Mucosa of descending colon (tissue), 3 donors: ENCODE data around the gene MYL7. TPM values are rescaled to one million over a fixed set of nuclear protein-coding genes. Genes with fewer than 3 reads are reported as not detected.

Source experiments
- ATAC-seq: fragments of 200-7000 bp; cut with Tn5 transposase; one replicate; pipeline ENCODE4 v1.9.1; 2020; ENCODE audit warnings: mild to moderate bottlenecking, moderate library complexity
- DNase-seq, 3 donors: peaks; one replicate each; pipeline ENCODE4 v3.0.0-alpha.2; 2020
- H3K36me3 ChIP-seq: fragments of 200-600 bp; one replicate; pipeline ENCODE4 v1.8.0; 2021; ENCODE audit warnings: low read depth, mild to moderate bottlenecking
- H3K4me1 ChIP-seq: fragments of 200-600 bp; one replicate; pipeline ENCODE4 v1.8.0; 2021; ENCODE audit warnings: low read depth, mild to moderate bottlenecking
- H3K4me3 ChIP-seq: fragments of 200-600 bp; one replicate; pipeline ENCODE4 v1.8.0; 2021; ENCODE audit warnings: mild to moderate bottlenecking
- H3K9me3 ChIP-seq: fragments of 200-600 bp; one replicate; pipeline ENCODE4 v1.8.0; 2021; ENCODE audit warnings: mild to moderate bottlenecking
- CTCF ChIP-seq: fragments of 200-600 bp; IDR thresholded peaks from one replicate; pipeline ENCODE4 v1.8.0; 2022; ENCODE audit warnings: antibody characterized with exemption, mild to moderate bottlenecking
- intact Hi-C, 2 donors: fragments of 100-400 bp; cut with DNase I in 1 of 2; cut with micrococcal nuclease in 1 of 2; formaldehyde crosslinking; loops; one replicate each; pipeline versions ENCODE4 v1.11.0 to v1.11.1; 2022; cut with DNase I, micrococcal nuclease
- total RNA-seq, 3 donors: library from RNA; stranded (reverse); fragmentation: NEBNext Ultra II Directional in 2 of 3; extraction: Animal tissue kit (Norgen Biotek cat#: 25700) in 2 of 3; gene quantifications; one replicate each; pipeline versions ENCODE4 v1.2.1 to v1.2.4, GENCODE V29; 2021 to 2023
- donor health status: DM: no; HTN: no; CAD: no; lungs with moderate emphysema.
- donor health status: DM: no; HTN: no; CAD: no.
- donor health status: DM: no; HTN: yes; CAD: no.

Gene MYL7
- total RNA-seq, 3 donors from 2014 or later = 2.0 TPM; not detected in 2

GRCh38 chr7:44096326-44096881 lies 44.7 kb downstream of the MYL7 start:
- intact Hi-C loops = no loop called here
- no peak for TF ChIP-seq CTCF
- H3K9me3 ChIP-seq = no peaks in the 10 kb centered on the region
- no peaks in the 10 kb centered on the region for H3K36me3 ChIP-seq
- DNase-seq (peak in 1 of 3 donors; percentile 14), ATAC-seq (no peak)
- no peaks in the 10 kb centered on the region for H3K4me1 ChIP-seq
- no peak overlapping the region for H3K4me3 ChIP-seq

- TF ChIP-seq CTCF = no peak
- H3K4me3 ChIP-seq = no peak overlapping the region
- H3K9me3 ChIP-seq = no peaks in the 10 kb centered on the region
- intact Hi-C loops = no loop called here
- H3K36me3 ChIP-seq = no peaks in the 10 kb centered on the region
- ATAC-seq (no peak), DNase-seq (peak in 1 of 3 donors; percentile 10)
- no peaks in the 10 kb centered on the region for H3K4me1 ChIP-seq
Observed at GRCh38 chr7:44095781-44096180, 45.4 kb downstream of the MYL7 start.

GRCh38 chr7:44094883-44095592 lies 46.1 kb downstream of the MYL7 start:
- Histone ChIP-seq H3K36me3 (no peaks in the 10 kb centered on the region), H3K4me1 (no peaks in the 10 kb centered on the region), H3K9me3 (no peaks in the 10 kb centered on the region), H3K4me3 (no peak overlapping the region)
- no peak for DNase-seq
- ATAC-seq = no peak
- intact Hi-C loops = no loop called here
- no peak for TF ChIP-seq CTCF

- Histone ChIP-seq H3K4me3 (no peak overlapping the region), H3K4me1 (no peaks in the 10 kb centered on the region), H3K9me3 (no peaks in the 10 kb centered on the region), H3K36me3 (no peaks in the 10 kb centered on the region)
- ATAC-seq = no peak
- intact Hi-C loops = no loop called here
- no peak for TF ChIP-seq CTCF
- no peak for DNase-seq
Observed at GRCh38 chr7:44094365-44094764, 46.8 kb downstream of the MYL7 start.

GRCh38 chr7:44093102-44093641 lies 48.0 kb downstream of the MYL7 start:
- ATAC-seq (no peak), DNase-seq (no peak)
- intact Hi-C loops = no loop called here

More at GRCh38 chr7:44093102-44093641, 48.0 kb downstream of the MYL7 start:
- no peak for TF ChIP-seq CTCF
- Histone ChIP-seq H3K4me1 (no peaks in the 10 kb centered on the region), H3K36me3 (no peaks in the 10 kb centered on the region), H3K4me3 (no peak overlapping the region), H3K9me3 (no peaks in the 10 kb centered on the region)

Other genes starting within 250 kb of the MYL7 start
- gene URGCP, start 234.7 kb downstream of the MYL7 start, total RNA-seq = 10 to 100 TPM; 51.0 to 64.8 (median 60.4) TPM
- gene UBE2D4, start 214.9 kb downstream of the MYL7 start, total RNA-seq = 10 to 100 TPM; 11.5 to 20.7 (median 11.8) TPM
- not detected for gene SPDYE1, start 143.4 kb downstream of the MYL7 start, total RNA-seq
- gene DBNL, start 96.6 kb downstream of the MYL7 start, total RNA-seq = 10 to 100 TPM; 84.2 to 91.2 (median 89.8) TPM
- 1 to 10 TPM in 1 of 3 donors, under 1 TPM in 2; 0.84 to 1.4 (median 0.96) TPM for gene PGAM2, start 75.8 kb downstream of the MYL7 start, total RNA-seq
- gene POLM, start 58.8 kb downstream of the MYL7 start, total RNA-seq = 10 to 100 TPM; 27.0 to 33.7 (median 28.1) TPM
- gene AEBP1, start 37.0 kb downstream of the MYL7 start, total RNA-seq = 100 to 1,000 TPM in 1 of 3 donors, 10 to 100 TPM in 2; 14.1 to 130 (median 42.2) TPM
- 10 to 100 TPM; 51.5 to 57.0 (median 52.0) TPM for gene POLD2, start 17.8 kb downstream of the MYL7 start, total RNA-seq
- gene GCK, start 48.1 kb upstream of the MYL7 start, total RNA-seq = under 1 TPM in 1 of 3 donors, not detected in 2; 0.17 TPM
- 10 to 100 TPM; 72.0 to 79.5 (median 79.0) TPM for gene YKT6, start 59.6 kb upstream of the MYL7 start, total RNA-seq
- gene CAMK2B, start 184.3 kb upstream of the MYL7 start, total RNA-seq = 1 to 10 TPM in 1 of 3 donors, under 1 TPM in 2; 0.35 to 2.2 (median 0.87) TPM